Ovary (tissue), 10 donors: ENCODE results near the gene AKR1C8. TPM values are rescaled to one million over a fixed set of nuclear protein-coding genes. Genes with fewer than 3 reads are reported as not detected.
"Not testable (repeated sequence)": the region's sequence is repeated elsewhere in the genome, so short reads cannot be mapped to it uniquely, and the experiment has no call there.

ENCODE experiments used
- DNase-seq, 5 donors: peaks; one replicate each; pipeline ENCODE4 v3.0.0-alpha.2; 2019 to 2020
- H3K27ac ChIP-seq, 2 donors: fragments of 200-600 bp; one replicate each; pipeline versions ENCODE4 v1.5.1 to v1.8.0; 2019 to 2022
- H3K27me3 ChIP-seq: fragments of 200-600 bp; one replicate; pipeline ENCODE4 v1.8.0; 2022
- H3K36me3 ChIP-seq: fragments of 200-600 bp; sonication (generic); one replicate; pipeline ENCODE4 v1.5.1; 2019
- H3K4me1 ChIP-seq: one replicate; pipeline ENCODE4 v1.8.1; 2013; ENCODE audit warnings: mild to moderate bottlenecking, moderate library complexity; ENCODE audit not compliant: insufficient read depth
- H3K4me3 ChIP-seq: fragments of 200-600 bp; sonication (generic); one replicate; pipeline ENCODE4 v1.5.1; 2017
- H3K9me3 ChIP-seq, 2 donors: fragments of 200-600 bp in 1 of 2; sonication (generic) in 1 of 2; one replicate each; pipeline versions ENCODE4 v1.5.1 to v1.8.1; 2013 to 2019; ENCODE audit warnings: mild to moderate bottlenecking in 1 of 2, moderate library complexity in 1 of 2
- CTCF ChIP-seq, 3 donors: fragments of 450-650 bp in 2 of 3; fragments of 200-600 bp in 1 of 3; IDR thresholded peaks; one replicate each; pipeline versions ENCODE4 v1.5.1 to v1.8.0; 2016 to 2022; ENCODE audit warnings: antibody characterized with exemption in 3 of 3, mild to moderate bottlenecking in 1 of 3
- EP300 ChIP-seq: sonication (generic); formaldehyde crosslinking; IDR thresholded peaks from one replicate; pipeline ENCODE4 v1.6.1; 2017; ENCODE audit warnings: antibody characterized with exemption
- POLR2A ChIP-seq: fragments of 450-650 bp; IDR thresholded peaks from one replicate; pipeline ENCODE4 v1.6.1; 2017; ENCODE audit warnings: antibody characterized with exemption, mild to moderate bottlenecking, moderate library complexity
- WGBS, 3 donors: extraction: QIAGEN DNeasy Blood & Tissue Kit in 1 of 3; methylation state at CpG; one replicate each; pipeline versions ENCODE4 v1.1.5 to v1.1.7; 2013 to 2017; 5-methylcytosine and 5-hydroxymethylcytosine counted together
- intact Hi-C, 4 donors: fragments of 100-400 bp; cut with DNase I; formaldehyde crosslinking; loops; one replicate each; pipeline versions ENCODE4 v1.11.0 to v1.15.1; 2022 to 2023
- long read RNA-seq, 3 donors: library from polyadenylated mRNA in 2 of 3; unstranded in 2 of 3; transcript quantifications; one replicate each; pipeline ENCODE4 v2.0.0 and lab custom pipeline, GENCODE V29; 2021 to 2026
- polyA plus RNA-seq, 2 donors: library from polyadenylated mRNA; stranded (reverse); fragments of 200-250 nt in 1 of 2; fragments of 350-450 nt in 1 of 2; fragmentation: Illumina TruSeq in 1 of 2; extraction: RNeasy Lipid Tissue Mini Kit (QIAGEN cat#74804) in 1 of 2; gene quantifications; one replicate each; pipeline ENCODE4 v1.2.3, GENCODE V29; 2013 to 2014
- total RNA-seq, 7 donors: library from RNA; depleted of rRNA in 2 of 7; stranded (reverse); fragments of >200 nt in 2 of 7; fragmentation: NEBNext Ultra II Directional in 3 of 7; extraction: Animal tissue kit (Norgen Biotek cat#: 25700) in 3 of 7; gene quantifications; one replicate each; pipeline versions ENCODE4 v1.1.0 to v1.2.4, GENCODE V29; 2016 to 2023
- donor health status: DM: no; HTN: no; CAD: no; lungs with moderate emphysema.
- donor health status: DM: no; HTN: no; CAD: no.
- donor health status: Bipolar disorder and iron deficiency.
- donor health status: DM: yes; HTN: yes; CAD: no.
- donor health status: DM: no; HTN: no; CAD: no.
- donor health status: DM: yes; HTN: yes; CAD: no.

AKR1C8 gene
- total RNA-seq (under 1 TPM in 1 of 7 donors, not detected in 6; 0.80 TPM), polyA plus RNA-seq (not detected)
- long read RNA-seq, donor 1 = 0 reads
- long read RNA-seq, donor 2 = 0 reads
- long read RNA-seq, donor 3 = 0 reads

- DNase-seq = no peak
- Histone ChIP-seq H3K27ac (no peak within 1 kb of the TSS), H3K27me3 (no peaks in the 10 kb centered on the region), H3K4me3 (no peak within 1 kb of the TSS), H3K36me3 (no peaks in the 10 kb centered on the region), H3K9me3 (no peaks in the 10 kb centered on the region), H3K4me1 (no peaks in the 10 kb centered on the region)
- 63 to 65% (median 65%) methylated on average over 5 of the region's 5 CpGs for WGBS, 3 donors
- intact Hi-C loops = no loop called here
- TF ChIP-seq POLR2A (no peak), EP300 (no peak), CTCF (IDR thresholded peaks at IDR 0.05) (no peak)
Measured at GRCh38 chr10:5184987-5185775, at the start of gene AKR1C8. Gene AKR1C8 (minus strand): TSS chr10:5185150. CDS start chr10:5185104, 46 bp downstream.

GRCh38 chr10:5234106-5234860 is 49.3 kb upstream of the AKR1C8 start:
- H3K9me3 ChIP-seq = no peaks in the 10 kb centered on the region
- H3K27ac ChIP-seq = no peak overlapping the region
- no peaks in the 10 kb centered on the region for H3K4me1 ChIP-seq
- DNase-seq = no peak
- TF ChIP-seq EP300 (no peak), CTCF (IDR thresholded peaks at IDR 0.05) (no peak), POLR2A (no peak)
- no peaks in the 10 kb centered on the region for H3K36me3 ChIP-seq
- H3K4me3 ChIP-seq = no peak overlapping the region
- 75 to 77% (median 76%) methylated on average over 6 of the region's 6 CpGs for WGBS, 3 donors
- intact Hi-C loops = no loop called here
- H3K27me3 ChIP-seq = no peaks in the 10 kb centered on the region

- H3K4me3 ChIP-seq = no peak overlapping the region
- intact Hi-C loops = no loop called here
Measured at GRCh38 chr10:5233324-5233723, 48.4 kb upstream of the AKR1C8 start.

GRCh38 chr10:5229019-5229418 is 44.1 kb upstream of the AKR1C8 start:
- H3K9me3 ChIP-seq = no peaks in the 10 kb centered on the region
- DNase-seq = no peak
- no peaks in the 10 kb centered on the region for H3K36me3 ChIP-seq
- no peaks in the 10 kb centered on the region for H3K27me3 ChIP-seq
- no peak overlapping the region for H3K27ac ChIP-seq
- 80 to 85% (median 82%) methylated on average over 8 of the region's 8 CpGs for WGBS, 3 donors
- H3K4me1 ChIP-seq = no peaks in the 10 kb centered on the region
- intact Hi-C loops = no loop called here
- no peak for TF ChIP-seq POLR2A
- TF ChIP-seq CTCF (IDR thresholded peaks at IDR 0.05) = no peak
- no peak for TF ChIP-seq EP300
- no peak overlapping the region for H3K4me3 ChIP-seq

More at GRCh38 chr10:5233324-5233723, 48.4 kb upstream of the AKR1C8 start:
- Histone ChIP-seq H3K27me3 (no peaks in the 10 kb centered on the region), H3K4me1 (no peaks in the 10 kb centered on the region), H3K36me3 (no peaks in the 10 kb centered on the region), H3K27ac (no peak overlapping the region), H3K9me3 (no peaks in the 10 kb centered on the region)
- no peak for DNase-seq
- no peak for TF ChIP-seq CTCF (IDR thresholded peaks at IDR 0.05)
- WGBS, 3 donors = 46 to 55% (median 53%) methylated on average over 2 of the region's 2 CpGs

- H3K36me3 ChIP-seq, H3K9me3 ChIP-seq, H3K4me1 ChIP-seq, H3K4me3 ChIP-seq, intact Hi-C loops, H3K27me3 ChIP-seq, H3K27ac ChIP-seq, DNase-seq: not testable (repeated sequence)
- 81 to 87% (median 83%) methylated on average over 6 to 7 of the region's 7 CpGs for WGBS, 3 donors
Measured at GRCh38 chr10:5222942-5223341, 38.0 kb upstream of the AKR1C8 start.
